ENCODE data around the gene SRRT. TPM values are rescaled to one million over a fixed set of nuclear protein-coding genes. Genes with fewer than 3 reads are reported as not detected.

The SRRT gene
- total and polyA plus RNA-seq, 10 of the 15 experiments (the other 5 are each of a cell fraction or from before 2014, with no cell fraction given), result 11.1 to 254 (median 111) TPM

DNA sequence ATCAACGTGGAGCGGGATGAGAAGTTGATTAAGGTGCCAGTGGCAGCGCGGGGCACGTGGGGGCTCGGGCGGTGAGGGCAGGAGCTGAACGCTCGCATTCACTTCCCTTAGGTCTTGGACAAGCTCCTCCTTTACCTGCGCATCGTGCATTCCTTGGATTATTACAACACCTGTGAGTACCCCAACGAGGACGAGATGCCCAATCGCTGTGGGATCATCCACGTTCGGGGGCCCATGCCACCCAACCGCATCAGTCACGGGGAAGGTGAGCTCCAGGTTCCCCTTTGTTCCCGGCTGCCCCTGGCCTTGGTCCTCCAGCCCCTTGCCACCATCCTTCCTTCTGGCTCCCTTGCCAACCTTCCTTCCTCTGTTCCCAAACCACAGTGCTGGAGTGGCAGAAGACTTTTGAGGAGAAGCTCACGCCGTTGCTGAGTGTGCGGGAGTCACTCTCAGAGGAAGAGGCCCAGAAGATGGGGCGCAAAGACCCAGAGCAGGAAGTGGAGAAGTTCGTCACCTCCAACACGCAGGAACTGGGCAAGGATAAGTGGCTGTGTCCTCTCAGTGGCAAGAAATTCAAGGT is 12.1 kb downstream of the SRRT start:
- ChIA-PET POLR2A (interaction anchor here (0.5 to 6.7 kb wide), 5 partner anchors 11 to 139 kb away, joined by 3 to 131 read pairs (median 4); partner anchors contain the start of gene SRRT), SMC1A (ENCODE audit: uncharacterized antibody, unreplicated experiment) (interaction anchor here (1.1 to 4.4 kb wide), 5 partner anchors 9 to 198 kb away, joined by 3 to 33 read pairs (median 3); partner anchors contain the start of genes SLC12A9 and TRIM56), RAD21 (ENCODE audit: unreplicated experiment) (interaction anchor here (0.5 to 1.9 kb wide), 4 partner anchors 12 to 35 kb away, joined by 3 to 7 read pairs (median 6); partner anchors contain the start of genes SLC12A9 and SRRT), CTCF (interaction anchor here (0.6 to 1.2 kb wide), 2 partner anchors 9 to 191 kb away, joined by 5 to 7 read pairs; no protein-coding TSS in a partner anchor)
- in situ Hi-C loops (cut with MboI), result no loop called here
- no TSS peak for BruUV-seq (replicated peaks)
- H3K9me3 ChIP-seq (replicated peaks; ENCODE audit: control insufficient read depth, insufficient read depth, low read length), result no peaks in the 10 kb centered on the region
- H3K27ac ChIP-seq (ENCODE audit: control insufficient read depth, insufficient read depth), result peak overlapping the region; percentile 66
- peaks cover 18% of the 10 kb centered on the region for H3K79me2 ChIP-seq (ENCODE audit: control insufficient read depth, insufficient read depth, low read length)
- no peaks in the 10 kb centered on the region for H4K20me1 ChIP-seq (ENCODE audit: control insufficient read depth, insufficient read depth)
- peak overlapping the region; percentile 83 for H3K9ac ChIP-seq (ENCODE audit: control insufficient read depth, insufficient read depth, low read length)
- H2AFZ ChIP-seq (ENCODE audit: control insufficient read depth, low read depth, low read length), result no peak overlapping the region
- TF ChIP-seq BACH1 (IDR thresholded peaks at IDR 0.05; ENCODE audit: borderline replicate concordance) (no peak), MTA2 (IDR thresholded peaks at IDR 0.05; ENCODE audit: low read depth) (no peak), FOXK2 (IDR thresholded peaks at IDR 0.05) (no peak), EED (IDR thresholded peaks at IDR 0.05; ENCODE audit: low read depth) (0 out of 2 replicates have a peak, but pooled peaks have one; percentile 25), POLR2AphosphoS5 (IDR thresholded peaks at IDR 0.05; ENCODE audit: low read length) (no peak), HDGF (IDR thresholded peaks at IDR 0.05) (0 out of 2 replicates have a peak, but pooled peaks have one; percentile 38), BCL11A (IDR thresholded peaks at IDR 0.05; ENCODE audit: low read depth, low read length) (no peak), CREM (IDR thresholded peaks at IDR 0.05; ENCODE audit: low read depth) (no peak), RELA (IDR thresholded peaks at IDR 0.05; ENCODE audit: borderline replicate concordance, partially characterized antibody) (no peak), TAF1 (IDR thresholded peaks at IDR 0.05; ENCODE audit: borderline replicate concordance, low read depth, low read length) (no peak), ZSCAN29 (IDR thresholded peaks at IDR 0.05) (no peak)
- TF ChIP-seq, protein P1, sequence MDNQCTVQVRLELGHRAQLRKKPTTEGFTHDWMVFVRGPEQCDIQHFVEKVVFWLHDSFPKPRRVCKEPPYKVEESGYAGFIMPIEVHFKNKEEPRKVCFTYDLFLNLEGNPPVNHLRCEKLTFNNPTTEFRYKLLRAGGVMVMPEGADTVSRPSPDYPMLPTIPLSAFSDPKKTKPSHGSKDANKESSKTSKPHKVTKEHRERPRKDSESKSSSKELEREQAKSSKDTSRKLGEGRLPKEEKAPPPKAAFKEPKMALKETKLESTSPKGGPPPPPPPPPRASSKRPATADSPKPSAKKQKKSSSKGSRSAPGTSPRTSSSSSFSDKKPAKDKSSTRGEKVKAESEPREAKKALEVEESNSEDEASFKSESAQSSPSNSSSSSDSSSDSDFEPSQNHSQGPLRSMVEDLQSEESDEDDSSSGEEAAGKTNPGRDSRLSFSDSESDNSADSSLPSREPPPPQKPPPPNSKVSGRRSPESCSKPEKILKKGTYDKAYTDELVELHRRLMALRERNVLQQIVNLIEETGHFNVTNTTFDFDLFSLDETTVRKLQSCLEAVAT (IDR thresholded peaks at IDR 0.05), result peak; percentile 55
- ATAC-seq, result no peak
- H3K4me1 ChIP-seq (ENCODE audit: control insufficient read depth, insufficient read depth, low read length), result peaks cover 30% of the 10 kb centered on the region
- peak overlapping the region; percentile 44; the same call in 1 of the 2 replicates for H3K4me3 ChIP-seq
- H3K36me3 ChIP-seq (ENCODE audit: control insufficient read depth in 2 of 2, insufficient read depth in 2 of 2, low read length in 1 of 2), result peaks cover 26 to 50% of the 10 kb centered on the region in 2 experiments
- WGBS (ENCODE audit: insufficient coverage, insufficient replicate concordance, low lambda C conversion rate, missing lambda C conversion rate), result 77% methylated on average over 20 of the region's 25 CpGs
- peak overlapping the region; percentile 94 for H3K4me2 ChIP-seq (ENCODE audit: control insufficient read depth, insufficient read depth)
- no peak for DNase-seq (ENCODE audit: low read depth, low spot score)
- no peaks in the 10 kb centered on the region for H3K27me3 ChIP-seq (replicated peaks in 1 of 2; ENCODE audit: control insufficient read depth in 2 of 2, insufficient read depth in 2 of 2, low read length in 1 of 2)
- no peak for FAIRE-seq
- intact Hi-C loops (cut with micrococcal nuclease; ENCODE audit: unreplicated experiment), result no loop called here
